ENCODE results near the gene DPY19L2.
"Not testable (repeated sequence)": the region's sequence is repeated elsewhere in the genome, so short reads cannot be mapped to it uniquely, and the experiment has no call there.

GRCh38 chr12:63658501-63658900 is 9.8 kb downstream of the DPY19L2 start:
- TF ChIP-seq CTCF (conservative IDR thresholded peaks at IDR 0.05 in 1 of 2, IDR thresholded peaks at IDR 0.05 in 1 of 2; ENCODE audit: low read depth in 1 of 2, low read length in 2 of 2); EZH2 (IDR thresholded peaks at IDR 0.05; ENCODE audit: low read length, missing control alignments): not testable (repeated sequence)

Measured in fibroblast of lung (primary cell).